Gastrocnemius medialis (tissue), 4 donors: ENCODE measurements around the gene GNG7. TPM values are rescaled to one million over a fixed set of nuclear protein-coding genes. Genes with fewer than 3 reads are reported as not detected.
"Not testable (repeated sequence)": the region's sequence is repeated elsewhere in the genome, so short reads cannot be mapped to it uniquely, and the experiment has no call there.

ENCODE experiments used
- ATAC-seq, 2 donors: fragments of 150-250 bp; one replicate each; pipeline ENCODE4 v1.9.1; 2016
- DNase-seq, 2 donors: peaks; one replicate each; pipeline ENCODE4 v3.0.0-alpha.2; 2019
- H3K27ac ChIP-seq, 4 donors: fragments of 200-600 bp; sonication (generic); 1 replicate in 1 of 4; 2 replicates in 3 of 4; pipeline ENCODE4 v1.5.1; 2016 to 2018; ENCODE audit warnings: mild to moderate bottlenecking in 2 of 4, moderate library complexity in 1 of 4
- H3K27me3 ChIP-seq, 3 donors: fragments of 200-600 bp; sonication (generic) in 2 of 3; 1 replicate in 1 of 3; 2 replicates in 2 of 3; pipeline versions ENCODE4 v1.5.1 to v1.6.0; 2016 to 2019; ENCODE audit warnings: mild to moderate bottlenecking in 1 of 3, moderate library complexity in 1 of 3
- H3K36me3 ChIP-seq, 2 donors: fragments of 200-600 bp; sonication (generic) in 1 of 2; one replicate each; pipeline ENCODE4 v1.5.1; 2017 to 2018
- H3K4me1 ChIP-seq, 2 donors: fragments of 200-600 bp; sonication (generic) in 1 of 2; one replicate each; pipeline ENCODE4 v1.5.1; 2016 to 2017; ENCODE audit warnings: mild to moderate bottlenecking in 2 of 2
- H3K4me3 ChIP-seq, 4 donors: fragments of 200-600 bp; sonication (generic) in 3 of 4; 1 replicate in 1 of 4; 2 replicates in 3 of 4; pipeline ENCODE4 v1.5.1; 2016 to 2019; ENCODE audit warnings: mild to moderate bottlenecking in 2 of 4
- H3K9me3 ChIP-seq, 3 donors: fragments of 200-600 bp; sonication (generic) in 2 of 3; 1 replicate in 1 of 3; 2 replicates in 2 of 3; pipeline ENCODE4 v1.5.1; 2016 to 2019
- CTCF ChIP-seq, 5 experiments: fragments of 450-650 bp in 3 of 5; fragments of 200-600 bp in 2 of 5; sonication (generic) in 2 of 5; IDR thresholded peaks in 4 of 5; conservative IDR thresholded peaks in 1 of 5; 1 replicate in 4 of 5; 2 replicates in 1 of 5; pipeline ENCODE4 v1.5.1; 2016 to 2019; ENCODE audit warnings: antibody characterized with exemption in 5 of 5, mild to moderate bottlenecking in 3 of 5, moderate library complexity in 3 of 5
- POLR2A ChIP-seq, 2 donors: fragments of 450-650 bp; IDR thresholded peaks; one replicate each; pipeline ENCODE4 v1.6.1; 2017; ENCODE audit warnings: antibody characterized with exemption in 2 of 2, mild to moderate bottlenecking in 2 of 2, moderate library complexity in 2 of 2
- in situ Hi-C, 4 donors: fragments of 200-750 bp; cut with MboI; loops; one replicate each; pipeline versions ENCODE4 v1.15.0 to v1.8.0; 2017; ENCODE audit warnings: low sequenced_read_pairs in 4 of 4
- intact Hi-C: fragments of 100-400 bp; cut with DNase I; formaldehyde crosslinking; loops from one replicate; pipeline ENCODE4 v1.15.1; 2023; ENCODE audit warnings: low total_unique reads
- total RNA-seq, 4 donors: library from RNA; depleted of rRNA; stranded (reverse); fragments of >200 nt; gene quantifications; one replicate each; pipeline versions ENCODE4 v1.1.0 to v1.2.3, GENCODE V29; 2016

The GNG7 gene
- total RNA-seq, 4 donors from 2014 or later: 0.46 to 1.1 (median 0.62) TPM

- intact Hi-C loops (no loop called here), in situ Hi-C loops (loop anchor here in 3 of 4 donors (5.0 to 10.0 kb wide), 5 partner anchors 67 to 140 kb away; no protein-coding TSS in a partner anchor)
- H3K27ac ChIP-seq: peak overlapping the region; percentile 74 to 98 (median 86)
- no peaks in the 10 kb centered on the region for H3K36me3 ChIP-seq
- H3K4me1 ChIP-seq: peaks cover 21 to 42% of the 10 kb centered on the region in 2 donors
- peak overlapping the region; percentile 66 to 92 (median 82) for H3K4me3 ChIP-seq
- no peaks in the 10 kb centered on the region for H3K27me3 ChIP-seq
- H3K9me3 ChIP-seq: no peaks in the 10 kb centered on the region
- ATAC-seq (peak; percentile 12 to 17), DNase-seq (peak in 1 of 2 donors; percentile 33)
- no peak for TF ChIP-seq CTCF (IDR thresholded peaks at IDR 0.05 in 4 of 5, conservative IDR thresholded peaks at IDR 0.05 in 1 of 5)
- TF ChIP-seq POLR2A (IDR thresholded peaks at IDR 0.05): no peak
Observed at GRCh38 chr19:2475018-2475701, 227.3 kb downstream of the GNG7 start.

- peak overlapping the region; percentile 66 to 92 (median 82) for H3K4me3 ChIP-seq
- TF ChIP-seq POLR2A (IDR thresholded peaks at IDR 0.05): no peak
- peak; percentile 94 to 100 (median 100) for TF ChIP-seq CTCF (IDR thresholded peaks at IDR 0.05 in 4 of 5, conservative IDR thresholded peaks at IDR 0.05 in 1 of 5)
- H3K27me3 ChIP-seq: no peaks in the 10 kb centered on the region
- DNase-seq (peak; percentile 59 to 68), ATAC-seq (peak; percentile 37 to 53)
- peaks cover 21 to 42% of the 10 kb centered on the region in 2 donors for H3K4me1 ChIP-seq
- no peaks in the 10 kb centered on the region for H3K36me3 ChIP-seq
- intact Hi-C loops (loop anchor here (1.0 kb wide), 2 partner anchors 105 to 137 kb away; no protein-coding TSS in a partner anchor), in situ Hi-C loops (loop anchor here in 3 of 4 donors (5.0 to 10.0 kb wide), 5 partner anchors 68 to 140 kb away; no protein-coding TSS in a partner anchor)
- no peaks in the 10 kb centered on the region for H3K9me3 ChIP-seq
- H3K27ac ChIP-seq: peak overlapping the region; percentile 74 to 98 (median 86)
Observed at GRCh38 chr19:2474232-2475017, 228.1 kb downstream of the GNG7 start.

DNA sequence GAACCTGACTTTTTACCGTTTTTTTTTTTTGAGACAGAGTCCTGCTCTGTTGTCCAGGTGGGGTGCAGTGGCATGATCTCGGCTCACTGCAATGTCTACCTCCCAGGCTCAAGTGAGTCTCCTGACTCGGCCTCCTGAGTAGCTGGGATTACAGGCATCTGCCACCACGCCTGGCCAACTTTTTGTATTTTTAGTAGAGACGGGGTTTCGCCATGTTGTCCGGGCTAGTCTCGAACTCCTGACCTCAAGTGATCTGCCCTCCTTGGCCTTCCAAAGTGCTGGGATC, 232.6 kb downstream of the GNG7 start:
- DNase-seq, H3K36me3 ChIP-seq, H3K27ac ChIP-seq, H3K27me3 ChIP-seq, ATAC-seq, H3K4me1 ChIP-seq, H3K9me3 ChIP-seq, H3K4me3 ChIP-seq, intact Hi-C loops: not testable (repeated sequence)
- in situ Hi-C loops: loop anchor here (10.0 kb wide), 4 partner anchors 75 to 145 kb away; no protein-coding TSS in a partner anchor

DNA sequence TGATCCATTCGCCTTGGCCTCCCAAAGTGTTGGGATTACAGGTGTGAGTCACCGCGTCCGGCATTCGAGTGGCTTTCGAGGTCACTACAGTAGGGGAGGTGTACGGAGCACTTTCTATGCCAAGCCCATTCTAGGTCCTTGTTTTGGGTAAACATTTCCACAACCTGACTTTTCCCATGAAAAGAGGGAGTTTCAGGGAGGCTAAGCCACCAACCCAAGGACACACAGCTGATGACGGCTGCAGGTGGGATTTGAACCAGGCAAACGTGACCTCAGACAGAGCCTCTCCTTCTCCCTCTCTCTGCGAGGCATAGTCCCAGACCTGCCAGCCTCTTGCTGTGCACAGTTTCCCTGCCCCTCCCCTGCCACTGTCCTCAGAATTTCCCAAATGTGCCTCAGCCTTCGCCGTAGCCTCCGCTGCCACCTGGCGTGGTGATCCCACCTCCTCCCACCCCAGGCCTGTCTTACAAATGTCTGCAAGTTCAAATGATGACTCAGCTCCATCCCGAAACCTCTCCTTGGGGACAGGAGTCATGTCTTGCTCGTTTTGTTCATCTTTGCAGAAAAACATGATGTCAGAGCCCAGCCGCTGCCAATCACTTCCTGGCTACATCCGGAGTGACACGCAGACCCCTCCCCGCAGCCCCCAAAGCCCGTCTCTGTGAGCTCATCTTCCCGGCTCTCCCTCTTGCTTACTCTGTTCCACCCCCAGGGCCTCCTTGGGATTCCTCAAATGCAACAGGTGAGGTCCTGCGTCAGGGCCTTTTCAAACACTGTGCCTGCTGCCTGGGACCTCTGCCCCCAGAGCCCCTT, 233.2 kb downstream of the GNG7 start:
- in situ Hi-C loops (loop anchor here in 2 of 4 donors (10.0 kb wide), 2 partner anchors 115 to 145 kb away; no protein-coding TSS in a partner anchor), intact Hi-C loops (no loop called here)
- DNase-seq (no peak), ATAC-seq (peak in 1 of 2 donors; percentile 30)
- Histone ChIP-seq H3K27me3 (no peaks in the 10 kb centered on the region), H3K36me3 (no peaks in the 10 kb centered on the region), H3K27ac (no peak overlapping the region), H3K4me1 (no peaks in the 10 kb centered on the region), H3K4me3 (no peak overlapping the region), H3K9me3 (no peaks in the 10 kb centered on the region)
- TF ChIP-seq POLR2A (IDR thresholded peaks at IDR 0.05): no peak
- no peak for TF ChIP-seq CTCF (IDR thresholded peaks at IDR 0.05 in 4 of 5, conservative IDR thresholded peaks at IDR 0.05 in 1 of 5)
